ENCODE results near the gene MYL6B. TPM values are rescaled to one million over a fixed set of nuclear protein-coding genes. Genes with fewer than 3 reads are reported as not detected.
A peak's percentile ranks its signal among the peaks of the same experiment; 100 is the strongest.

The MYL6B gene
- total and polyA plus RNA-seq, 8 donors = 6.7 to 65.9 (median 16.5) TPM

DNA sequence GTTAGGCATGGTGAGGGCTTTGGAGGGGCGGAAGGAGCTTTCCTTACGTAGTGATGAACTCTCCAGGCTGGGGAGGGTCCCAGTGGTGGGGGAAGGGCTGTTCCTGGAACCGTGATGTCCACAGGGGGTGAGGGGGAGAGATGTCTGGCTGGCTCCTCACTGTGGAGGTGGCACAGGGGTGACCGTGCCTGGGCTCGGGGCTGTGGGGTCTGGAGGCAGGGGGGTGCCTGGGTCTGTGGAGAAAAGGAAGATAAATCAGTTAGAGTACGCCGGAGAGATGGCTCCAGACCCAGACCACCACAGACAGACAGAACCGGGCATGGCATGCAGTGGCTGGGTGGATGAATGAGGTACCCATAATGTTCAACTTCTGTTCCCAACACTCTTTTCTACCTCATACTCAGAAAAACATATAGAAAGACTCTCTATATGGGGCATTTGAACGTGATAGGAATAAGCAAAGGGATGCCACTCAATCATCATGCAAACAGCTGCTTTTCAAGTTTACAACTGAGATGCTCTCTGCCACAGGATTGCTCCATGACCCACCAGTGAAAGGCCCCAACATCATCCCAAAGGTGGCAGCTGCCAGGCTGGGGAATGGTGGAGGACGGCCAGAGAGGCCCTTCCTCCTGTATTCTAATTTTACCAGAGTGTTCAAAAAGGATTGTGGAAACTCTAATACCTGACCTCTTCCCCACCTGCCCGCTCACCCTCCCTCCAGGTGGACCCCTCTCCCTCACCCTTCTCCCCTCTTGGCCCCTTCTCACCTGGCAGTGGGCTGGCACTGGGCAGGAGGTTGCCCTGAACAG lies 11.4 kb downstream of the MYL6B start:
- intact Hi-C loops (cut with DNase I) = no loop called here
- 86% methylated on average over 11 of the region's 11 CpGs for WGBS, 2 donors

DNA sequence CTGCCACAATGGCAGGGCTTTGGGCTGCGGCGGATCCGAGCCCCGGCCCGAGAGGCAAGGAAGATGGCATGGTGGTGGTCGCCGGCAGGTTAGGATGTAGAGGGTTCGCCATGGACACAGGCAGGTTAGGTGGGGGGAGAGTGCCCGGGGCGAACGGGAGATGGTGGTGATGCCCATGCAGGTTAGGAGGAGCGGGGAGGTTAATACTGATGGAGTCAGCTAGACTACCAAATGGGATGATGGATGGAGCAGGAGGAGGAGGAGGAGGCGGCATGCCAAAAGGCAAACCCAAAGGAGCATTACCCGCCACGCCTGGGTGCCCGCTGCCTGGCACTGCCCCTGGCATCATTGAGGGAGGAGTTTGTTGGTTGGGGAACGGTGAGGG lies 11.9 kb downstream of the MYL6B start:
- ATAC-seq (peak in 1 of 4 donors; percentile 3), FAIRE-seq (no peak), DNase-seq (peak in 1 of 6 donors; percentile 72)
- no peak overlapping the region for H3K4me3 ChIP-seq
- no peak overlapping the region for H3K27ac ChIP-seq
- intact Hi-C loops (cut with DNase I) = no loop called here
- no peaks in the 10 kb centered on the region for H3K9me3 ChIP-seq
- H3K27me3 ChIP-seq = no peaks in the 10 kb centered on the region
- TF ChIP-seq, protein P1, sequence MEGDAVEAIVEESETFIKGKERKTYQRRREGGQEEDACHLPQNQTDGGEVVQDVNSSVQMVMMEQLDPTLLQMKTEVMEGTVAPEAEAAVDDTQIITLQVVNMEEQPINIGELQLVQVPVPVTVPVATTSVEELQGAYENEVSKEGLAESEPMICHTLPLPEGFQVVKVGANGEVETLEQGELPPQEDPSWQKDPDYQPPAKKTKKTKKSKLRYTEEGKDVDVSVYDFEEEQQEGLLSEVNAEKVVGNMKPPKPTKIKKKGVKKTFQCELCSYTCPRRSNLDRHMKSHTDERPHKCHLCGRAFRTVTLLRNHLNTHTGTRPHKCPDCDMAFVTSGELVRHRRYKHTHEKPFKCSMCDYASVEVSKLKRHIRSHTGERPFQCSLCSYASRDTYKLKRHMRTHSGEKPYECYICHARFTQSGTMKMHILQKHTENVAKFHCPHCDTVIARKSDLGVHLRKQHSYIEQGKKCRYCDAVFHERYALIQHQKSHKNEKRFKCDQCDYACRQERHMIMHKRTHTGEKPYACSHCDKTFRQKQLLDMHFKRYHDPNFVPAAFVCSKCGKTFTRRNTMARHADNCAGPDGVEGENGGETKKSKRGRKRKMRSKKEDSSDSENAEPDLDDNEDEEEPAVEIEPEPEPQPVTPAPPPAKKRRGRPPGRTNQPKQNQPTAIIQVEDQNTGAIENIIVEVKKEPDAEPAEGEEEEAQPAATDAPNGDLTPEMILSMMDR (IDR thresholded peaks at IDR 0.05) = no peak
- peaks cover 8 to 21% (median 13%) of the 10 kb centered on the region in 3 donors for H3K4me1 ChIP-seq
- peaks cover 0 to 85% (median 34%) of the 10 kb centered on the region in 3 donors for H3K36me3 ChIP-seq
- 92 to 98% methylated on average over 17 of the region's 17 CpGs for WGBS, 2 donors

More for the DNA sequence above, 11.4 kb downstream of the MYL6B start:
- DNase-seq (peak in 1 of 6 donors; percentile 53), ATAC-seq (peak in 1 of 4 donors; percentile 3), FAIRE-seq (no peak)
- H3K27me3 ChIP-seq = no peaks in the 10 kb centered on the region
- no peaks in the 10 kb centered on the region for H3K9me3 ChIP-seq
- H3K4me3 ChIP-seq = no peak overlapping the region
- TF ChIP-seq, protein P1 (IDR thresholded peaks at IDR 0.05) = no peak
- no peak overlapping the region for H3K27ac ChIP-seq
- H3K36me3 ChIP-seq = peaks cover 0 to 79% (median 34%) of the 10 kb centered on the region in 3 donors
- peaks cover 8 to 21% (median 13%) of the 10 kb centered on the region in 3 donors for H3K4me1 ChIP-seq

DNA sequence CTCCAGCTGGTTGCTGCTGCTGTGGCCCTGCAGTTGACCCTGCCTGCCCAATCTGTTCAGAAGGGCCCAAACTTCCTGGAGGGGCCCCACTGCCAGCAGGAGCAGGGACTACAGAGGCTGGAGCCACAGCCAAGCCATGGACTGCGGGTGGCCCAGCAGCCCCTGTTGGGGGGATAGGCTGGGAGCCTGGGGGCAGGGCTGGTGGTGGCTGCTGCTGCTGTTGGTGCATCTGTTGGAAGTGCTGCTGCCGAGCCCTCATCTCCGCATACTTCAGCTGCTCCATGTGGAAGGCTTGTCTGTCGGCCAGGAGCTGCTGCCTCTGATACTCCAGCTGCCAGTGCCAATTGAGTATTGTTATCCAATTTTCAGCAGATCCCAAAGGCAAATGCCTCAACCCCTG lies 13.0 kb downstream of the MYL6B start:
- no peak for FAIRE-seq
- intact Hi-C loops (cut with DNase I) = no loop called here
- DNase-seq = peak in 1 of 6 donors; percentile 62
- Histone ChIP-seq H3K4me3 (no peak overlapping the region), H3K9me3 (no peaks in the 10 kb centered on the region), H3K4me1 (peaks cover 8 to 12% (median 10%) of the 10 kb centered on the region in 3 donors), H3K36me3 (peaks cover 0 to 90% (median 38%) of the 10 kb centered on the region in 3 donors), H3K27ac (no peak overlapping the region), H3K27me3 (no peaks in the 10 kb centered on the region)
- WGBS, 2 donors = 82 to 90% methylated on average over 4 of the region's 4 CpGs
- no peak for ATAC-seq
- TF ChIP-seq, protein P1 (IDR thresholded peaks at IDR 0.05) = no peak

DNA sequence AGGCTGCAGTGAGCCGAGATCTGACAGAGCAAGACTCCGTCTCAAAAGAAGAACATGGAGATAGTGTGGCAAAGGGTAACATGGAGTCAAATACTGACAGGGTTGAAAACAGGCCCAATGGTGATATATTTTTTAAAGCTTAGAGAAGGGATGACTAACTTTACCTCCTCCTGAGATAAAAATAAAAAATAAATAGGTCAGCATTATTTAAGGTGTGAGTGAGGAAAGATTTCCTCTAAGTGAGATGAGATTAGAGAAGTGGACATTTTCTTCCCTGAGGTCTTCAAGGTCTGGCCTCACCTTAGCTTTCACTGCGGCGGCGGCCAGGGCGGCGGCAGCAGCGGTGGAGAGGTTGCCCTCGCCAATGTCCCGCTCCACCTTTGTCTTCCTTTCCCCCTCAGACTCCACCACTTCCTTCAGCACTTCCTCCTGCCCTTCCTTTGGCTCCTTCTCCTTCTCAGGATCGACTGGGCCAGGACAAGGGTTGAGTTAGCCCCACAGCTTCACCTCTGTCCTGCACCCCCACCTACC lies 16.9 kb downstream of the MYL6B start:
- Histone ChIP-seq H3K4me1 (no peaks in the 10 kb centered on the region), H3K36me3 (peaks cover 7 to 92% (median 52%) of the 10 kb centered on the region in 3 donors), H3K27me3 (no peaks in the 10 kb centered on the region), H3K9me3 (no peaks in the 10 kb centered on the region), H3K4me3 (no peak overlapping the region), H3K27ac (no peak overlapping the region)
- intact Hi-C loops (cut with DNase I) = no loop called here
- ATAC-seq (no peak), FAIRE-seq (no peak), DNase-seq (no peak)
- 93 to 95% methylated on average over 11 of the region's 11 CpGs for WGBS, 2 donors
- TF ChIP-seq, protein P1 (IDR thresholded peaks at IDR 0.05) = no peak

DNA sequence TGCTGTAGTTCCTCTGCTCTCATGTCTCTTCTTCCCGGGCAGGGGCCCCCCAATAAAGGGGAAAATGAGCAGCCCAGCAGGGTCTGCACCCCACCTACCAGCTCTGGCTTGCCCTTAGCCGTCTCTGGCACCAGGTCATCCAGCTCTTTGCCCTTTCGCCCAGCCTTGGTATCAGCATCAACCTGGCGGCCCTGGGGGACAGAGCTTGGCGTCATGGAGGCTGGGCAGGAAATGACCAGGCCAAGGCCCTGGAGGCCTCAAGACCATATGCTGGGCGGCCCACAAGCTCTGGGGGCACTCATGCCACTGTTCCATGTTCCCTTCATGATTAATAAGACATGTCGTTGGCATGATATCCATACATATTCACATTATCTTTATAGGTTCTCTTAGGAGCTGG lies 20.5 kb downstream of the MYL6B start:
- Histone ChIP-seq H3K4me3 (no peak overlapping the region), H3K27me3 (no peaks in the 10 kb centered on the region), H3K9me3 (no peaks in the 10 kb centered on the region), H3K36me3 (peaks cover 7 to 92% (median 52%) of the 10 kb centered on the region in 3 donors), H3K27ac (no peak overlapping the region), H3K4me1 (no peaks in the 10 kb centered on the region)
- intact Hi-C loops (cut with DNase I) = no loop called here
- 89 to 91% methylated on average over 7 of the region's 7 CpGs for WGBS, 2 donors
- ATAC-seq (no peak), DNase-seq (no peak), FAIRE-seq (no peak)
- TF ChIP-seq, protein P1 (IDR thresholded peaks at IDR 0.05) = no peak
